B cell (primary cell): ENCODE data around the gene TBX2. TPM values are rescaled to one million over a fixed set of nuclear protein-coding genes. Genes with fewer than 3 reads are reported as not detected.

ENCODE experiments used
- ATAC-seq: fragments of 200-7000 bp; cut with Tn5 transposase; one replicate; pipeline ENCODE4 v1.10.0; 2021; ENCODE audit warnings: low read depth, mild to moderate bottlenecking, moderate number of reproducible peaks, moderate library complexity
- CTCF ChIA-PET: fragments of 350-600 bp; sonication (Branson Sonifier 250); formaldehyde crosslinking; loops from one replicate; lab custom pipeline; 2021; ENCODE audit warnings: antibody characterized with exemption, inconsistent platforms; lab: Charles Lee
- POLR2A ChIA-PET: fragments of 350-600 bp; sonication (Branson Sonifier 250); formaldehyde crosslinking; loops from one replicate; lab custom pipeline; 2021; ENCODE audit warnings: antibody characterized with exemption; lab: Charles Lee
- DNase-seq: peaks from one replicate; pipeline ENCODE4 v3.0.0; 2013
- H2AFZ ChIP-seq: 2 replicates; pipeline ENCODE4 v1.6.1; 2012; ENCODE audit warnings: mild to moderate bottlenecking, low read depth, low read length; ENCODE audit not compliant: insufficient read depth, poor library complexity, severe bottlenecking
- H3K27ac ChIP-seq, 2 donors: 1 replicate in 1 of 2; 2 replicates in 1 of 2; pipeline ENCODE4 v1.5.1; 2012 to 2013; ENCODE audit warnings: low read length in 2 of 2, mild to moderate bottlenecking in 2 of 2, moderate library complexity in 1 of 2
- H3K27me3 ChIP-seq, 4 experiments: fragments of 200-600 bp in 1 of 4; sonication (generic) in 1 of 4; replicated peaks in 1 of 4; 1 replicate in 2 of 4; 2 replicates in 2 of 4; pipeline versions ENCODE4 v1.6.1 to v1.7.0; 2013 to 2016; ENCODE audit warnings: low read length in 3 of 4, mild to moderate bottlenecking in 2 of 4, mixed read lengths in 1 of 4, moderate library complexity in 1 of 4; ENCODE audit not compliant: insufficient read depth in 4 of 4, control insufficient read depth in 3 of 4; ENCODE audit errors: control extremely low read depth in 1 of 4
- H3K36me3 ChIP-seq, 2 experiments: replicated peaks in 1 of 2; 1 replicate in 1 of 2; 2 replicates in 1 of 2; pipeline versions ENCODE4 v1.6.1 to v1.7.1; 2013; ENCODE audit warnings: low read length in 1 of 2; ENCODE audit not compliant: insufficient read depth in 2 of 2, control insufficient read depth in 1 of 2; ENCODE audit errors: control extremely low read depth in 1 of 2, extremely low read depth in 1 of 2
- H3K4me1 ChIP-seq, 2 donors: fragments of 200-600 bp in 1 of 2; sonication (generic) in 1 of 2; 1 replicate in 1 of 2; 2 replicates in 1 of 2; pipeline versions ENCODE4 v1.5.1 to v1.6.1; 2013 to 2017; ENCODE audit warnings: low read length in 2 of 2; ENCODE audit not compliant: control insufficient read depth in 2 of 2, insufficient read depth in 2 of 2
- H3K4me2 ChIP-seq: replicated peaks from 2 replicates; pipeline ENCODE3; 2012; ENCODE audit warnings: mild to moderate bottlenecking, low read depth, low read length; ENCODE audit not compliant: poor library complexity, severe bottlenecking
- H3K4me3 ChIP-seq, 5 experiments: fragments of 200-600 bp in 1 of 5; sonication (generic) in 1 of 5; 1 replicate in 3 of 5; 2 replicates in 2 of 5; pipeline versions ENCODE4 v1.5.1 to v1.7.0; 2011 to 2016; ENCODE audit warnings: low read length in 4 of 5, mild to moderate bottlenecking in 4 of 5, low read depth in 2 of 5, control low read depth in 1 of 5, moderate library complexity in 1 of 5; ENCODE audit not compliant: insufficient read depth in 1 of 5; ENCODE audit errors: control extremely low read depth in 1 of 5, extremely low read depth in 1 of 5
- H3K79me2 ChIP-seq: fragments of 200-600 bp; sonication (generic); one replicate; pipeline ENCODE4 v1.6.0; 2016; ENCODE audit warnings: low read length; ENCODE audit not compliant: control insufficient read depth, insufficient read depth
- H3K9ac ChIP-seq: fragments of 200-600 bp; sonication (generic); 2 replicates; pipeline ENCODE4 v1.6.1; 2017; ENCODE audit warnings: mild to moderate bottlenecking, low read length, moderate library complexity
- H3K9me3 ChIP-seq, 3 donors: one replicate each; pipeline versions ENCODE4 v1.6.1 to v1.7.1; 2013; ENCODE audit warnings: low read length in 2 of 3; ENCODE audit not compliant: control insufficient read depth in 2 of 3, insufficient read depth in 1 of 3; ENCODE audit errors: control extremely low read depth in 1 of 3
- H4K20me1 ChIP-seq: 2 replicates; pipeline ENCODE4 v1.6.0; 2012; ENCODE audit warnings: mild to moderate bottlenecking, low read length; ENCODE audit not compliant: insufficient read depth, control insufficient read depth, poor library complexity, severe bottlenecking
- H3K27ac Mint-ChIP-seq: one replicate; pipeline ENCODE4 v1.8.0; 2021; ENCODE audit warnings: mixed read lengths
- H3K27me3 Mint-ChIP-seq: one replicate; pipeline ENCODE4 v1.8.0; 2021; ENCODE audit warnings: mixed read lengths
- H3K4me1 Mint-ChIP-seq: one replicate; pipeline ENCODE4 v1.8.0; 2021; ENCODE audit warnings: mixed read lengths
- H3K4me3 Mint-ChIP-seq: one replicate; pipeline ENCODE4 v1.8.0; 2021; ENCODE audit warnings: mixed read lengths
- H3K9me3 Mint-ChIP-seq: one replicate; pipeline ENCODE4 v1.8.0; 2022; ENCODE audit warnings: mixed read lengths; ENCODE audit not compliant: insufficient read depth
- EZH2 ChIP-seq: IDR thresholded peaks from 2 replicates; pipeline ENCODE4 v1.6.1; 2012; ENCODE audit warnings: borderline replicate concordance, low read depth, mild to moderate bottlenecking, moderate library complexity, low read length; ENCODE audit not compliant: insufficient read depth, poor library complexity, severe bottlenecking
- WGBS: methylation state at CpG from one replicate; pipeline ENCODE4 v1.1.5; 2013; ENCODE audit warnings: missing lambda C conversion rate; ENCODE audit not compliant: insufficient coverage; 5-methylcytosine and 5-hydroxymethylcytosine counted together
- intact Hi-C: fragments of 100-400 bp; cut with micrococcal nuclease; formaldehyde crosslinking; loops from one replicate; pipeline ENCODE4 v1.10.0; 2022
- polyA plus RNA-seq: library from polyadenylated mRNA; depleted of rRNA; stranded (reverse); fragments of >200 nt; gene quantifications from 2 replicates; pipeline ENCODE4 v1.2.3, GENCODE V29; 2012
- total RNA-seq, 2 donors: library from RNA; stranded (reverse); fragments of 120-200 nt in 1 of 2; gene quantifications; 1 replicate in 1 of 2; 2 replicates in 1 of 2; pipeline versions ENCODE4 v1.2.3 to v1.2.4, GENCODE V29; 2013 to 2022
- TF ChIP-seq, protein P1 (sequence below): fragments of 200-600 bp; IDR thresholded peaks from one replicate; pipeline ENCODE4 v1.8.0; 2022; ENCODE audit warnings: antibody characterized with exemption, mild to moderate bottlenecking

TBX2 gene
- total and polyA plus RNA-seq, 2 donors (not counting 1 experiment from before 2014, with no cell fraction given) = not detected

DNA sequence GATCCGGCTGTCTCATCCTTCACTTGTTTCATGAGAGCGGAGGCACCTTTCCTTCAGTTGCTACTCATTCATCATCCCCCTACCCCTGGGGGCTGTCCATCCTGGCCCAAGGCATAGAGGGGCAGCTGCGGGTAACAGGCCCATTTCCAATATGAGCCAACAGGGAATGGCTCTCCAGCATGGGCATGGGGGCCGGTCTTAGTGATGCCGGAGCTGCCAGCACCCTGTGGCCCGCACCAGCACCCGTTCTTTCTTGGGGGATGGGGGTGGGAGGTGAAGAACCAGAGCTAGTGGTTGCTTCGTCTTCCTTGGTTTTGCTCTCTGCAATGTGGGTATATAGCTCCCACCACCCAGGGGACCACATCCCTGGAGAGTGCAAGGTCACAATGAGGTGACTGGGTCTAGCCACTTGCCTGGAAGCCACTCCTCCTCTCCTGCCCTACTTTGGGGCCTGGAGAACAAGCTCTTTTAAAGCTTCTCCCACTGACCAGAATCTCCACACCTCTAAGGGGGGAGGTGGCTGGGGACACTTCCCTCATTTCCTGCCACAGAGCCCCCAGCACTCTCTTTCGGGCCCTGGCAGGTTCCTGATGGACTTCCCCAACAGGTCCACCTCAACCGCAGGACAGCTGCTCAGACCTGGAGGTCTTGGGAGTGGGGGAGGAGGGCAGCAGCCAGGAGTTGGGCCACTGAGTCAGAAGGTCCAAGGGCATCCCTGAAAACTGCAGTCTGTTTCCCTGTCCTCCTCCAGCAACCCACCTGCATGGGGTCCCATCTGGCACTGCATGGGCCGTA, 11.9 kb upstream of the TBX2 start:
- peaks cover 3 to 4% of the 10 kb centered on the region in 2 donors for H3K4me1 ChIP-seq
- ATAC-seq = no peak
- H3K9ac ChIP-seq = no peak overlapping the region
- CTCF ChIA-PET = interaction anchor here (1.5 kb wide), 1 partner anchor 387 kb away, joined by 6 read pairs; no protein-coding TSS in a partner anchor
- peaks cover 5% of the 10 kb centered on the region for H3K4me1 Mint-ChIP-seq
- DNase-seq = no peak
- WGBS = 96% methylated on average over 6 of the region's 11 CpGs
- H3K27me3 ChIP-seq = peaks cover 0 to 19% (median 0%) of the 10 kb centered on the region in 4 experiments
- H3K9me3 ChIP-seq = no peaks in the 10 kb centered on the region
- H3K4me3 Mint-ChIP-seq = no peak overlapping the region
- H3K4me2 ChIP-seq = no peak overlapping the region
- no peak overlapping the region for H3K27ac Mint-ChIP-seq
- H2AFZ ChIP-seq = no peak overlapping the region
- no peak for TF ChIP-seq EZH2
- TF ChIP-seq, protein P1, sequence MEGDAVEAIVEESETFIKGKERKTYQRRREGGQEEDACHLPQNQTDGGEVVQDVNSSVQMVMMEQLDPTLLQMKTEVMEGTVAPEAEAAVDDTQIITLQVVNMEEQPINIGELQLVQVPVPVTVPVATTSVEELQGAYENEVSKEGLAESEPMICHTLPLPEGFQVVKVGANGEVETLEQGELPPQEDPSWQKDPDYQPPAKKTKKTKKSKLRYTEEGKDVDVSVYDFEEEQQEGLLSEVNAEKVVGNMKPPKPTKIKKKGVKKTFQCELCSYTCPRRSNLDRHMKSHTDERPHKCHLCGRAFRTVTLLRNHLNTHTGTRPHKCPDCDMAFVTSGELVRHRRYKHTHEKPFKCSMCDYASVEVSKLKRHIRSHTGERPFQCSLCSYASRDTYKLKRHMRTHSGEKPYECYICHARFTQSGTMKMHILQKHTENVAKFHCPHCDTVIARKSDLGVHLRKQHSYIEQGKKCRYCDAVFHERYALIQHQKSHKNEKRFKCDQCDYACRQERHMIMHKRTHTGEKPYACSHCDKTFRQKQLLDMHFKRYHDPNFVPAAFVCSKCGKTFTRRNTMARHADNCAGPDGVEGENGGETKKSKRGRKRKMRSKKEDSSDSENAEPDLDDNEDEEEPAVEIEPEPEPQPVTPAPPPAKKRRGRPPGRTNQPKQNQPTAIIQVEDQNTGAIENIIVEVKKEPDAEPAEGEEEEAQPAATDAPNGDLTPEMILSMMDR = no peak
- no peaks in the 10 kb centered on the region for H3K9me3 Mint-ChIP-seq
- no peak overlapping the region for H3K4me3 ChIP-seq
- intact Hi-C loops = no loop called here
- POLR2A ChIA-PET = no interaction called here
- no peaks in the 10 kb centered on the region for H3K36me3 ChIP-seq
- H3K27ac ChIP-seq = no peak overlapping the region
- H3K27me3 Mint-ChIP-seq = peaks cover 18% of the 10 kb centered on the region
- no peaks in the 10 kb centered on the region for H3K79me2 ChIP-seq
- H4K20me1 ChIP-seq = no peaks in the 10 kb centered on the region
